KOPT-K1 (cell line): ENCODE data around the gene RAB6A.
"Not testable (repeated sequence)": the region's sequence is repeated elsewhere in the genome, so short reads cannot be mapped to it uniquely, and the experiment has no call there.

Source experiments
- H3K27ac ChIP-seq: fragments of 200-600 bp; sonication (generic); 2 replicates; pipeline ENCODE4 v1.5.1; 2016; ENCODE audit warnings: antibody characterized with exemption, mild to moderate bottlenecking, low read depth, low read length; ENCODE audit not compliant: poor library complexity, severe bottlenecking
- H3K36me3 ChIP-seq: fragments of 200-600 bp; sonication (generic); 2 replicates; pipeline ENCODE4 v1.5.1; 2017; ENCODE audit warnings: antibody characterized with exemption, mild to moderate bottlenecking, low read length, moderate library complexity; ENCODE audit not compliant: insufficient read depth
- H3K9me3 ChIP-seq: fragments of 200-600 bp; sonication (generic); 2 replicates; pipeline ENCODE4 v1.5.1; 2017; ENCODE audit warnings: antibody characterized with exemption, low read length, mild to moderate bottlenecking; ENCODE audit not compliant: insufficient read depth, poor library complexity, severe bottlenecking

RAB6A gene

GRCh38 chr11:73716153-73717056 is 44.5 kb downstream of the RAB6A start:
- Histone ChIP-seq H3K36me3 (peaks cover 56% of the 10 kb centered on the region), H3K27ac (no peak overlapping the region), H3K9me3 (no peaks in the 10 kb centered on the region)

GRCh38 chr11:73715541-73715940 is 45.3 kb downstream of the RAB6A start:
- Histone ChIP-seq H3K27ac (no peak overlapping the region), H3K9me3 (no peaks in the 10 kb centered on the region), H3K36me3 (peaks cover 61% of the 10 kb centered on the region)

GRCh38 chr11:73710964-73711363 is 49.9 kb downstream of the RAB6A start:
- Histone ChIP-seq H3K27ac (no peak overlapping the region), H3K36me3 (peaks cover 46% of the 10 kb centered on the region), H3K9me3 (no peaks in the 10 kb centered on the region)

- no peaks in the 10 kb centered on the region for H3K9me3 ChIP-seq
- H3K36me3 ChIP-seq: peaks cover 65% of the 10 kb centered on the region
- H3K27ac ChIP-seq: no peak overlapping the region
Observed at GRCh38 chr11:73705053-73705452, 55.8 kb downstream of the RAB6A start.

GRCh38 chr11:73693899-73694525 is 66.9 kb downstream of the RAB6A start:
- Histone ChIP-seq H3K9me3 (no peaks in the 10 kb centered on the region), H3K36me3 (peaks cover 20% of the 10 kb centered on the region), H3K27ac (no peak overlapping the region)

- H3K36me3 ChIP-seq: peaks cover 8% of the 10 kb centered on the region; the same call in 1 of the 2 replicates
- H3K9me3 ChIP-seq: no peaks in the 10 kb centered on the region
- no peak overlapping the region for H3K27ac ChIP-seq
Observed at GRCh38 chr11:73680687-73681086, 80.2 kb downstream of the RAB6A start.

- H3K27ac ChIP-seq: peak overlapping the region; percentile 61
- H3K36me3 ChIP-seq, H3K9me3 ChIP-seq: not testable (repeated sequence)
Observed at GRCh38 chr11:73676552-73676951, 84.3 kb downstream of the RAB6A start.

GRCh38 chr11:73671701-73672100 is 89.2 kb downstream of the RAB6A start:
- Histone ChIP-seq H3K36me3 (peaks cover 7% of the 10 kb centered on the region; the same call in 1 of the 2 replicates), H3K9me3 (no peaks in the 10 kb centered on the region), H3K27ac (peak overlapping the region; percentile 47)

GRCh38 chr11:73670808-73671207 is 90.1 kb downstream of the RAB6A start:
- Histone ChIP-seq H3K36me3 (peaks cover 7% of the 10 kb centered on the region; the same call in 1 of the 2 replicates), H3K9me3 (no peaks in the 10 kb centered on the region), H3K27ac (peak overlapping the region; percentile 47)

GRCh38 chr11:73667891-73668290 is 93.0 kb downstream of the RAB6A start:
- H3K27ac ChIP-seq: peak overlapping the region; percentile 16
- H3K9me3 ChIP-seq: no peaks in the 10 kb centered on the region
- H3K36me3 ChIP-seq: no peaks in the 10 kb centered on the region

GRCh38 chr11:73664877-73665276 is 96.0 kb downstream of the RAB6A start:
- Histone ChIP-seq H3K36me3 (no peaks in the 10 kb centered on the region), H3K9me3 (no peaks in the 10 kb centered on the region), H3K27ac (no peak overlapping the region)

- Histone ChIP-seq H3K9me3 (no peaks in the 10 kb centered on the region), H3K36me3 (no peaks in the 10 kb centered on the region), H3K27ac (no peak overlapping the region)
Observed at GRCh38 chr11:73663604-73664495, 97.0 kb downstream of the RAB6A start.

- Histone ChIP-seq H3K9me3 (no peaks in the 10 kb centered on the region), H3K27ac (no peak overlapping the region), H3K36me3 (no peaks in the 10 kb centered on the region)
Observed at GRCh38 chr11:73662445-73663157, 98.3 kb downstream of the RAB6A start.

- Histone ChIP-seq H3K36me3 (no peaks in the 10 kb centered on the region), H3K27ac (no peak overlapping the region), H3K9me3 (no peaks in the 10 kb centered on the region)
Observed at GRCh38 chr11:73661035-73661628, 99.7 kb downstream of the RAB6A start.
